IMR-90 (cell line): ENCODE data around the gene PRC1. TPM values are rescaled to one million over a fixed set of nuclear protein-coding genes. Genes with fewer than 3 reads are reported as not detected.

Experiments
- ATAC-seq: fragments of 200-7000 bp; cut with Tn5 transposase; 2 replicates; pipeline ENCODE4 v1.9.1; 2020; ENCODE audit warnings: low read depth, mild to moderate bottlenecking, moderate library complexity
- BruUV-seq: library from RNA; stranded (reverse); fragments of 400-500 nt; replicated peaks from 2 replicates; lab custom pipeline; 2021; lab: Mats Ljungman, UMichigan
- CTCF ChIA-PET: fragments of 300-600 bp; formaldehyde crosslinking; extraction: SDS; loops from one replicate; lab custom pipeline; 2021; ENCODE audit warnings: antibody characterized with exemption; lab: Yijun Ruan, JAX
- POLR2A ChIA-PET: fragments of 300-600 bp; sonication (Branson Sonifier 250); formaldehyde crosslinking; loops from one replicate; lab custom pipeline; 2022; ENCODE audit warnings: antibody characterized with exemption; ENCODE audit not compliant: unreplicated experiment; lab: Charles Lee
- DNase-seq: peaks from one replicate; pipeline ENCODE4 v3.0.0; 2013
- H2AFZ ChIP-seq: replicated peaks from 2 replicates; pipeline ENCODE3; 2013; ENCODE audit warnings: low read length, mild to moderate bottlenecking; ENCODE audit not compliant: poor library complexity
- H2AK5ac ChIP-seq: 2 replicates; pipeline ENCODE4 v1.6.1; 2013; ENCODE audit warnings: low read depth, low read length, inconsistent platforms
- H2AK9ac ChIP-seq: replicated peaks from 2 replicates; pipeline ENCODE3; 2013; ENCODE audit warnings: mild to moderate bottlenecking, low read depth, low read length, moderate library complexity; ENCODE audit not compliant: poor library complexity
- H2BK120ac ChIP-seq: 2 replicates; pipeline ENCODE4 v1.6.1; 2013; ENCODE audit warnings: low read depth, low read length, inconsistent platforms
- H2BK15ac ChIP-seq: 3 replicates; pipeline ENCODE4 v1.6.1; 2013; ENCODE audit warnings: low read depth, low read length, inconsistent platforms
- H2BK20ac ChIP-seq: 2 replicates; pipeline ENCODE4 v1.6.1; 2013; ENCODE audit warnings: low read depth, mild to moderate bottlenecking, inconsistent platforms, low read length, moderate library complexity
- H2BK5ac ChIP-seq: 2 replicates; pipeline ENCODE4 v1.6.1; 2013; ENCODE audit warnings: mild to moderate bottlenecking, low read depth, low read length, inconsistent platforms; ENCODE audit not compliant: poor library complexity, severe bottlenecking
- H3K14ac ChIP-seq: replicated peaks from 2 replicates; pipeline ENCODE4 v1.6.1; 2013; ENCODE audit warnings: low read depth, low read length, inconsistent platforms
- H3K18ac ChIP-seq: 2 replicates; pipeline ENCODE4 v1.6.1; 2013; ENCODE audit warnings: low read depth, low read length, control low read depth
- H3K23ac ChIP-seq: 2 replicates; pipeline ENCODE4 v1.6.1; 2013; ENCODE audit warnings: low read depth, low read length, inconsistent platforms
- H3K27ac ChIP-seq: 2 replicates; pipeline ENCODE4 v1.5.1; 2013; ENCODE audit warnings: mild to moderate bottlenecking, control low read depth, low read length; ENCODE audit not compliant: insufficient read depth
- H3K27me3 ChIP-seq: 2 replicates; pipeline ENCODE4 v1.6.1; 2013; ENCODE audit warnings: low read length; ENCODE audit not compliant: control insufficient read depth, insufficient read depth
- H3K36me3 ChIP-seq: 2 replicates; pipeline ENCODE4 v1.6.1; 2013; ENCODE audit warnings: low read length, mixed read lengths; ENCODE audit not compliant: control insufficient read depth, insufficient read depth
- H3K4ac ChIP-seq: 2 replicates; pipeline ENCODE4 v1.6.1; 2013; ENCODE audit warnings: low read depth, low read length, inconsistent platforms
- H3K4me1 ChIP-seq: 2 replicates; pipeline ENCODE4 v1.6.1; 2013; ENCODE audit warnings: low read length, mixed read lengths; ENCODE audit not compliant: control insufficient read depth, insufficient read depth
- H3K4me2 ChIP-seq: 2 replicates; pipeline ENCODE4 v1.6.1; 2013; ENCODE audit warnings: low read depth, mild to moderate bottlenecking, control low read depth, low read length, moderate library complexity
- H3K4me3 ChIP-seq: 2 replicates; pipeline ENCODE4 v1.5.1; 2013; ENCODE audit warnings: low read depth, mild to moderate bottlenecking, control low read depth, low read length, moderate library complexity; ENCODE audit not compliant: insufficient read depth
- H3K56ac ChIP-seq: 2 replicates; pipeline ENCODE4 v1.6.1; 2013; ENCODE audit warnings: low read length, inconsistent platforms; ENCODE audit not compliant: insufficient read depth; ENCODE audit errors: extremely low read depth
- H3K79me1 ChIP-seq, 2 experiments: 2 replicates each; pipeline ENCODE4 v1.6.1; 2013; ENCODE audit warnings: low read length in 2 of 2, inconsistent platforms in 1 of 2, low read depth in 1 of 2
- H3K9ac ChIP-seq: 2 replicates; pipeline ENCODE4 v1.6.1; 2013; ENCODE audit warnings: low read depth, low read length, control low read depth
- H3K9me1 ChIP-seq: 2 replicates; pipeline ENCODE4 v1.6.1; 2013; ENCODE audit warnings: low read length, inconsistent platforms; ENCODE audit not compliant: insufficient read depth
- H3K9me3 ChIP-seq: 2 replicates; pipeline ENCODE4 v1.6.1; 2013; ENCODE audit warnings: low read length; ENCODE audit not compliant: control insufficient read depth, insufficient read depth
- H4K20me1 ChIP-seq: 2 replicates; pipeline ENCODE4 v1.6.1; 2013; ENCODE audit warnings: low read length, inconsistent platforms; ENCODE audit not compliant: insufficient read depth
- H4K5ac ChIP-seq: 2 replicates; pipeline ENCODE4 v1.6.1; 2013; ENCODE audit warnings: mild to moderate bottlenecking, low read depth, low read length, control low read depth
- H4K8ac ChIP-seq, 2 experiments: 2 replicates each; pipeline ENCODE4 v1.6.1; 2013; ENCODE audit warnings: low read depth in 2 of 2, low read length in 2 of 2, control low read depth in 1 of 2, inconsistent platforms in 1 of 2
- H4K91ac ChIP-seq: 2 replicates; pipeline ENCODE4 v1.6.1; 2013; ENCODE audit warnings: low read depth, low read length, inconsistent platforms; ENCODE audit not compliant: insufficient read depth
- ELK1 ChIP-seq: fragments of 150-350 bp; IDR thresholded peaks from 2 replicates; pipeline ENCODE4 v1.6.1; 2016; ENCODE audit warnings: low read depth, mild to moderate bottlenecking, low read length, moderate library complexity, borderline replicate concordance
- MAFK ChIP-seq: IDR thresholded peaks from 2 replicates; pipeline ENCODE4 v1.6.1; 2012; ENCODE audit warnings: low read depth, low read length, improper control_type of control experiment
- WGBS, 2 experiments: methylation state at CpG; one replicate each; pipeline versions ENCODE4 v1.1.5 to v1.1.7; 2013; ENCODE audit warnings: missing lambda C conversion rate in 2 of 2; ENCODE audit not compliant: insufficient read length in 1 of 2; ENCODE audit errors: extremely low coverage in 2 of 2; 5-methylcytosine and 5-hydroxymethylcytosine counted together
- dilution Hi-C: fragments of 300-500 bp; cut with HindIII; formaldehyde crosslinking; loops from one replicate; pipeline ENCODE4 v1.14.3; 2018; ENCODE audit warnings: low sequenced_read_pairs; ENCODE audit not compliant: unreplicated experiment
- in situ Hi-C: fragments of 300-500 bp; cut with MboI; formaldehyde crosslinking; loops from 3 replicates; pipeline ENCODE4 v1.14.3; 2019; ENCODE audit warnings: low sequenced_read_pairs, inconsistent platforms, mixed read lengths
- intact Hi-C: fragments of 100-400 bp; cut with micrococcal nuclease; formaldehyde crosslinking; loops from 2 replicates; pipeline ENCODE4 v1.10.0; 2022
- polyA plus RNA-seq, 3 experiments: library from polyadenylated mRNA; depleted of rRNA; stranded (reverse); fragments of >200 nt; gene quantifications; 2 replicates each; pipeline ENCODE4 v1.2.3, GENCODE V29; 2012; ENCODE audit warnings: low replicate concordance in 1 of 3
- total RNA-seq: library from RNA; depleted of rRNA; stranded (reverse); fragments of >200 nt; gene quantifications from 2 replicates; pipeline ENCODE4 v1.2.3, GENCODE V29; 2012

The PRC1 gene
- total and polyA plus RNA-seq, 2 of the 4 experiments (the other 2 are of a cell fraction), result 131 to 148 TPM

- no peak overlapping the region for H3K4me3 ChIP-seq
- DNase-seq, result no peak
- peaks cover 5% of the 10 kb centered on the region; the same call in 1 of the 2 replicates for H3K4me1 ChIP-seq
- no peak overlapping the region for H2AFZ ChIP-seq
- intact Hi-C loops (no loop called here), in situ Hi-C loops (no loop called here), dilution Hi-C loops (no loop called here)
- no peak overlapping the region for H4K5ac ChIP-seq
- no peak overlapping the region for H4K91ac ChIP-seq
- WGBS, 2 experiments, result no CpG with 5 or more reads among the region's 5 CpGs
- TF ChIP-seq MAFK, result peak; percentile 33; the same call in 1 of the 2 replicates
- TF ChIP-seq ELK1, result no peak
- ChIA-PET CTCF (no interaction called here), POLR2A (no interaction called here)
- no peak overlapping the region for H3K9ac ChIP-seq
- no peaks in the 10 kb centered on the region for H3K27me3 ChIP-seq
- H3K14ac ChIP-seq, result no peak overlapping the region
- peaks cover 41% of the 10 kb centered on the region for H3K36me3 ChIP-seq
- H3K23ac ChIP-seq, result no peak overlapping the region
- H3K56ac ChIP-seq, result no peak overlapping the region
- H2AK9ac ChIP-seq, result no peak overlapping the region
- H3K4me2 ChIP-seq, result no peak overlapping the region
- no peaks in the 10 kb centered on the region for H3K9me3 ChIP-seq
- H2BK5ac ChIP-seq, result no peak overlapping the region
- H2BK15ac ChIP-seq, result no peak overlapping the region
- peaks cover 13% of the 10 kb centered on the region; the same call in 1 of the 2 replicates for H3K9me1 ChIP-seq
- no peak overlapping the region for H3K4ac ChIP-seq
- H3K27ac ChIP-seq, result no peak overlapping the region
- no peak overlapping the region for H2BK120ac ChIP-seq
- H2AK5ac ChIP-seq, result no peak overlapping the region
- H2BK20ac ChIP-seq, result no peak overlapping the region
- ATAC-seq, result no peak
- no TSS peak for BruUV-seq
- peaks cover 29 to 50% of the 10 kb centered on the region in 2 experiments for H3K79me1 ChIP-seq
- no peak overlapping the region for H3K18ac ChIP-seq
- no peak overlapping the region for H4K8ac ChIP-seq
- peaks cover 6% of the 10 kb centered on the region; the same call in 1 of the 2 replicates for H4K20me1 ChIP-seq
Measured at GRCh38 chr15:90938261-90938660, 56.1 kb downstream of the PRC1 start.
